Activated CD8-positive, alpha-beta memory T cell treated with anti-CD3 and anti-CD28 coated beads for 1 hour (primary cell): ENCODE measurements around the gene AMZ1.
"Not testable (repeated sequence)": the region's sequence is repeated elsewhere in the genome, so short reads cannot be mapped to it uniquely, and the experiment has no call there.

Experiments
- DNase-seq, 2 donors: peaks; one replicate each; pipeline ENCODE4 v3.0.0-alpha.2; 2020; ENCODE audit warnings: low read depth in 1 of 2; ENCODE audit errors: extremely low read depth in 1 of 2

AMZ1 gene

GRCh38 chr7:2666588-2667250 is 21.3 kb upstream of the AMZ1 start:
- no peak for DNase-seq

- no peak for DNase-seq
Measured at GRCh38 chr7:2667843-2668242, 20.2 kb upstream of the AMZ1 start.

GRCh38 chr7:2668401-2668800 is 19.6 kb upstream of the AMZ1 start:
- no peak for DNase-seq

GRCh38 chr7:2670171-2670570 is 17.8 kb upstream of the AMZ1 start:
- DNase-seq = no peak

- peak; percentile 32 to 63 for DNase-seq
Measured at GRCh38 chr7:2670720-2671391, 17.1 kb upstream of the AMZ1 start.

GRCh38 chr7:2673214-2673613 is 14.8 kb upstream of the AMZ1 start:
- not testable (repeated sequence) for DNase-seq

GRCh38 chr7:2673934-2674333 is 14.1 kb upstream of the AMZ1 start:
- DNase-seq = no peak

- DNase-seq = no peak
Measured at GRCh38 chr7:2675256-2675764, 12.7 kb upstream of the AMZ1 start.

- DNase-seq = not testable (repeated sequence)
Measured at GRCh38 chr7:2676576-2676975, 11.4 kb upstream of the AMZ1 start.

GRCh38 chr7:2678454-2678853 is 9.5 kb upstream of the AMZ1 start:
- not testable (repeated sequence) for DNase-seq

GRCh38 chr7:2679135-2680127 is 8.6 kb upstream of the AMZ1 start:
- not testable (repeated sequence) for DNase-seq

GRCh38 chr7:2680256-2680655 is 7.7 kb upstream of the AMZ1 start:
- no peak for DNase-seq

- peak in 1 of 2 donors; percentile 23 for DNase-seq
Measured at GRCh38 chr7:2680792-2681490, 7.1 kb upstream of the AMZ1 start.

GRCh38 chr7:2681929-2682799 is 5.8 kb upstream of the AMZ1 start:
- DNase-seq = no peak

GRCh38 chr7:2684501-2684900 is 3.5 kb upstream of the AMZ1 start:
- no peak for DNase-seq

- no peak for DNase-seq
Measured at GRCh38 chr7:2686101-2686500, 1.9 kb upstream of the AMZ1 start.

GRCh38 chr7:2687338-2687869 is 598 bp upstream of the AMZ1 start:
- DNase-seq = no peak

GRCh38 chr7:2688409-2689342 is 674 bp downstream of the AMZ1 start:
- no peak for DNase-seq
